Adrenal gland (tissue), 5 donors: ENCODE data around the gene PTCHD4.
"Not testable (repeated sequence)": the region's sequence is repeated elsewhere in the genome, so short reads cannot be mapped to it uniquely, and the experiment has no call there.

Experiments
- CTCF ChIP-seq, 6 experiments: fragments of 450-650 bp in 4 of 6; fragments of 200-600 bp in 2 of 6; sonication (generic) in 1 of 6; IDR thresholded peaks; 1 replicate in 5 of 6; 2 replicates in 1 of 6; pipeline versions ENCODE4 v1.5.1 to v1.8.0; 2016 to 2021; ENCODE audit warnings: antibody characterized with exemption in 6 of 6, mild to moderate bottlenecking in 2 of 6, moderate library complexity in 1 of 6
- POLR2A ChIP-seq, 2 donors: fragments of 450-650 bp; IDR thresholded peaks; one replicate each; pipeline ENCODE4 v1.6.1; 2017; ENCODE audit warnings: antibody characterized with exemption in 2 of 2, mild to moderate bottlenecking in 2 of 2, moderate library complexity in 1 of 2
- donor health status: DM: no; HTN: no; CAD: no.

- not testable (repeated sequence) for TF ChIP-seq CTCF, POLR2A (IDR thresholded peaks at IDR 0.05)
Measured at GRCh38 chr6:48102476-48103195, 8.4 kb downstream of the PTCHD4 start.
